Spleen (tissue), 11 donors: ENCODE data around the gene PSMD2. TPM values are rescaled to one million over a fixed set of nuclear protein-coding genes. Genes with fewer than 3 reads are reported as not detected.

Experiments used
- DNase-seq: peaks from one replicate; pipeline ENCODE4 v3.0.0-alpha.2; 2020
- H3K27ac ChIP-seq, 8 donors: fragments of 200-600 bp; sonication (generic) in 7 of 8; 1 replicate in 4 of 8; 2 replicates in 4 of 8; pipeline versions ENCODE4 v1.5.0 to v1.8.0; 2016 to 2021; ENCODE audit warnings: inconsistent platforms in 4 of 8, mild to moderate bottlenecking in 4 of 8, moderate library complexity in 1 of 8
- H3K27me3 ChIP-seq, 7 donors: fragments of 200-600 bp; sonication (generic) in 6 of 7; replicated peaks in 1 of 7; 1 replicate in 4 of 7; 2 replicates in 3 of 7; pipeline versions ENCODE4 v1.5.0 to v1.8.0; 2016 to 2021; ENCODE audit warnings: inconsistent platforms in 3 of 7, mild to moderate bottlenecking in 1 of 7
- H3K36me3 ChIP-seq, 6 donors: fragments of 200-600 bp; sonication (generic) in 5 of 6; 1 replicate in 4 of 6; 2 replicates in 2 of 6; pipeline versions ENCODE4 v1.5.0 to v1.8.0; 2016 to 2021; ENCODE audit warnings: inconsistent platforms in 2 of 6
- H3K4me1 ChIP-seq, 6 donors: fragments of 200-600 bp; sonication (generic) in 5 of 6; 1 replicate in 3 of 6; 2 replicates in 3 of 6; pipeline versions ENCODE4 v1.5.0 to v1.8.0; 2016 to 2021; ENCODE audit warnings: inconsistent platforms in 3 of 6
- H3K4me3 ChIP-seq, 8 donors: fragments of 200-600 bp; sonication (generic) in 7 of 8; 1 replicate in 4 of 8; 2 replicates in 4 of 8; pipeline versions ENCODE4 v1.5.0 to v1.8.0; 2016 to 2021; ENCODE audit warnings: inconsistent platforms in 4 of 8, mild to moderate bottlenecking in 4 of 8, moderate library complexity in 2 of 8
- H3K9me3 ChIP-seq, 8 donors: fragments of 200-600 bp; sonication (generic) in 7 of 8; 1 replicate in 4 of 8; 2 replicates in 4 of 8; pipeline versions ENCODE4 v1.5.0 to v1.8.0; 2016 to 2021; ENCODE audit warnings: inconsistent platforms in 4 of 8
- CTCF ChIP-seq, 11 experiments: fragments of 200-600 bp in 7 of 11; fragments of 450-650 bp in 4 of 11; sonication (generic) in 4 of 11; IDR thresholded peaks in 8 of 11; conservative IDR thresholded peaks in 3 of 11; 1 replicate in 7 of 11; 2 replicates in 4 of 11; pipeline versions ENCODE4 v1.4.0 to v1.8.0; 2016 to 2021; ENCODE audit warnings: antibody characterized with exemption in 11 of 11, inconsistent platforms in 4 of 11, mild to moderate bottlenecking in 1 of 11
- POLR2A ChIP-seq, 3 donors: fragments of 450-650 bp; IDR thresholded peaks; one replicate each; pipeline ENCODE4 v1.5.1; 2017; ENCODE audit warnings: antibody characterized with exemption in 3 of 3, mild to moderate bottlenecking in 1 of 3
- POLR2AphosphoS5 ChIP-seq, 3 donors: sonication (generic); formaldehyde crosslinking; IDR thresholded peaks; one replicate each; pipeline ENCODE4 v1.5.1; 2017; ENCODE audit warnings: antibody characterized with exemption in 3 of 3
- WGBS, 5 donors: extraction: QIAGEN DNeasy Blood & Tissue Kit in 3 of 5; methylation state at CpG; one replicate each; pipeline versions ENCODE4 v1.1.5 to v1.1.7; 2013 to 2018; 5-methylcytosine and 5-hydroxymethylcytosine counted together
- intact Hi-C: fragments of 100-400 bp; cut with DNase I; formaldehyde crosslinking; loops from one replicate; pipeline ENCODE4 v1.15.0; 2023; ENCODE audit warnings: low total_unique reads
- polyA plus RNA-seq, 3 donors: library from polyadenylated mRNA; stranded (reverse); fragments of 200-250 nt; gene quantifications; one replicate each; pipeline ENCODE4 v1.2.1, GENCODE V29; 2013
- total RNA-seq, 7 donors: library from RNA; depleted of rRNA in 3 of 7; stranded (reverse); fragments of >200 nt in 3 of 7; fragmentation: NEBNext Ultra II Directional in 4 of 7; extraction: Animal tissue kit (Norgen Biotek cat#: 25700) in 4 of 7; gene quantifications; one replicate each; pipeline versions ENCODE4 v1.1.0 to v1.2.1, GENCODE V29; 2016 to 2021
- donor health status: healthy with polysubstance abuse.
- donor health status: DM: no; HTN: no; CAD: no; lungs with moderate emphysema.
- donor health status: DM: no; HTN: no; CAD: no.
- donor health status: Bipolar disorder and iron deficiency.
- donor health status: healthy.
- donor health status: DM: no; HTN: no; CAD: no.
- donor health status: DM: yes; HTN: yes; CAD: no.

PSMD2 gene
- total and polyA plus RNA-seq, 10 donors = 53.8 to 191 (median 135) TPM

GRCh38 chr3:184314363-184314699 is 15.3 kb downstream of the PSMD2 start, which contains the start of gene EIF4G1:
Gene EIF4G1 (plus strand): TSS chr3:184314606. CDS start chr3:184315797, 1,191 bp downstream.
- intact Hi-C loops = loop anchor here (10.0 kb wide), 1 partner anchor 130 kb away; the partner anchor contains the start of gene ABCF3
- 0 to 1% (median 1%) methylated on average over 29 to 40 of the region's 40 CpGs for WGBS, 5 donors
- TF ChIP-seq POLR2A (IDR thresholded peaks at IDR 0.05) (peak in 1 of 3 donors; percentile 52), CTCF (IDR thresholded peaks at IDR 0.05 in 8 of 11, conservative IDR thresholded peaks at IDR 0.05 in 3 of 11) (peak in 1 of 11 experiments; percentile 15), POLR2AphosphoS5 (IDR thresholded peaks at IDR 0.05) (peak; percentile 84 to 92 (median 92))

GRCh38 chr3:184314700-184315542 is 15.9 kb downstream of the PSMD2 start:
- Histone ChIP-seq H3K4me3 (peak overlapping the region; percentile 62 to 91 (median 72)), H3K9me3 (no peaks in the 10 kb centered on the region), H3K36me3 (peaks cover 0 to 47% (median 23%) of the 10 kb centered on the region in 6 donors), H3K27me3 (no peaks in the 10 kb centered on the region), H3K4me1 (peaks cover 20 to 58% (median 52%) of the 10 kb centered on the region in 6 donors), H3K27ac (peak overlapping the region; percentile 79 to 99 (median 95))
- DNase-seq = peak; percentile 94
- TF ChIP-seq CTCF (IDR thresholded peaks at IDR 0.05 in 8 of 11, conservative IDR thresholded peaks at IDR 0.05 in 3 of 11) (no peak), POLR2AphosphoS5 (IDR thresholded peaks at IDR 0.05) (peak; percentile 61 to 90 (median 82)), POLR2A (IDR thresholded peaks at IDR 0.05) (peak in 2 of 3 donors; percentile 15 to 22)
- intact Hi-C loops = loop anchor here (10.0 kb wide), 1 partner anchor 130 kb away; the partner anchor contains the start of gene ABCF3
- whole genome bisulfite sequencing, 5 donors = 0 to 2% (median 1%) methylated on average over 29 to 89 of the region's 89 CpGs

More at GRCh38 chr3:184314363-184314699, 15.3 kb downstream of the PSMD2 start, which contains the start of gene EIF4G1:
- H3K27ac ChIP-seq = peak within 1 kb of the TSS; percentile 79 to 99 (median 95)
- H3K36me3 ChIP-seq = peaks cover 0 to 47% (median 24%) of the 10 kb centered on the region in 6 donors
- H3K4me1 ChIP-seq = peaks cover 20 to 52% (median 48%) of the 10 kb centered on the region in 6 donors
- no peaks in the 10 kb centered on the region for H3K27me3 ChIP-seq
- peak within 1 kb of the TSS; percentile 62 to 91 (median 72) for H3K4me3 ChIP-seq
- no peaks in the 10 kb centered on the region for H3K9me3 ChIP-seq
- DNase-seq = peak; percentile 98

- Histone ChIP-seq H3K4me1 (peaks cover 20 to 64% (median 57%) of the 10 kb centered on the region in 6 donors), H3K27me3 (no peaks in the 10 kb centered on the region), H3K4me3 (peak overlapping the region; percentile 62 to 91 (median 72)), H3K9me3 (no peaks in the 10 kb centered on the region), H3K27ac (peak overlapping the region; percentile 79 to 99 (median 95)), H3K36me3 (peaks cover 0 to 48% (median 28%) of the 10 kb centered on the region in 6 donors)
- no peak for DNase-seq
- 10 to 32% (median 13%) methylated on average over 5 to 6 of the region's 6 CpGs for WGBS, 5 donors
- intact Hi-C loops = loop anchor here (10.0 kb wide), 1 partner anchor 131 kb away; the partner anchor contains the start of gene ABCF3
- TF ChIP-seq POLR2A (IDR thresholded peaks at IDR 0.05) (no peak), POLR2AphosphoS5 (IDR thresholded peaks at IDR 0.05) (no peak), CTCF (IDR thresholded peaks at IDR 0.05 in 8 of 11, conservative IDR thresholded peaks at IDR 0.05 in 3 of 11) (no peak)
These were observed 16.5 kb downstream of the PSMD2 start for GRCh38 chr3:184315543-184315867.
